Hepatocyte (in vitro differentiated cells): Measurements from ENCODE around the gene MRPL14. TPM values are rescaled to one million over a fixed set of nuclear protein-coding genes. Genes with fewer than 3 reads are reported as not detected.
"Not testable (repeated sequence)": the region's sequence is repeated elsewhere in the genome, so short reads cannot be mapped to it uniquely, and the experiment has no call there.

ENCODE experiments used
- DNase-seq: peaks from one replicate; pipeline ENCODE4 v3.0.0-alpha.2; 2016; ENCODE audit warnings: low spot score
- H2AFZ ChIP-seq: fragments of 200-600 bp; sonication (generic); 2 replicates; pipeline ENCODE4 v1.6.0; 2016; ENCODE audit warnings: antibody characterized with exemption, mild to moderate bottlenecking
- H3K27ac ChIP-seq: fragments of 200-600 bp; sonication (generic); 2 replicates; pipeline ENCODE4 v1.5.1; 2016; ENCODE audit warnings: mild to moderate bottlenecking
- H3K27me3 ChIP-seq: fragments of 200-600 bp; sonication (generic); 2 replicates; pipeline ENCODE4 v1.6.1; 2016
- H3K36me3 ChIP-seq: fragments of 200-600 bp; sonication (generic); replicated peaks from 2 replicates; pipeline ENCODE4 v1.5.1; 2016; ENCODE audit warnings: low read depth; ENCODE audit not compliant: insufficient read depth
- H3K4me1 ChIP-seq: fragments of 200-600 bp; sonication (generic); 2 replicates; pipeline ENCODE4 v1.5.1; 2016; ENCODE audit warnings: mild to moderate bottlenecking, moderate library complexity; ENCODE audit not compliant: insufficient read depth
- H3K4me2 ChIP-seq: fragments of 200-600 bp; sonication (generic); 2 replicates; pipeline ENCODE4 v1.6.0; 2016
- H3K4me3 ChIP-seq: fragments of 200-600 bp; sonication (generic); 2 replicates; pipeline ENCODE4 v1.5.1; 2016; ENCODE audit warnings: mild to moderate bottlenecking
- H3K79me2 ChIP-seq: fragments of 200-600 bp; sonication (generic); 2 replicates; pipeline ENCODE4 v1.6.0; 2017; ENCODE audit warnings: mild to moderate bottlenecking
- H3K9me2 ChIP-seq: fragments of 200-600 bp; sonication (generic); replicated peaks from 2 replicates; pipeline ENCODE4 v1.6.0; 2017; ENCODE audit warnings: mild to moderate bottlenecking; ENCODE audit not compliant: insufficient read depth
- H3K9me3 ChIP-seq: fragments of 200-600 bp; sonication (generic); 2 replicates; pipeline ENCODE4 v1.5.1; 2016; ENCODE audit warnings: low read depth, mild to moderate bottlenecking
- H4K20me1 ChIP-seq: fragments of 200-600 bp; sonication (generic); 2 replicates; pipeline ENCODE4 v1.6.0; 2016; ENCODE audit warnings: mild to moderate bottlenecking; ENCODE audit not compliant: insufficient read depth, poor library complexity, severe bottlenecking
- EZH2 ChIP-seq: fragments of 200-600 bp; sonication (generic); IDR thresholded peaks from 2 replicates; pipeline ENCODE4 v1.6.1; 2016; ENCODE audit warnings: antibody characterized with exemption, mild to moderate bottlenecking, borderline replicate concordance
- EZH2phosphoT487 ChIP-seq: fragments of 200-600 bp; sonication (generic); IDR thresholded peaks from one replicate; pipeline ENCODE4 v1.6.1; 2018; ENCODE audit warnings: antibody characterized with exemption, mild to moderate bottlenecking, low read depth, moderate library complexity; ENCODE audit not compliant: unreplicated experiment, severe bottlenecking
- WGBS: methylation state at CpG from one replicate; pipeline ENCODE4 v1.1.6; 2016; ENCODE audit warnings: low lambda C conversion rate; ENCODE audit errors: missing lambda C conversion rate; 5-methylcytosine and 5-hydroxymethylcytosine counted together
- polyA plus RNA-seq: library from polyadenylated mRNA; unstranded; fragments of >200 nt; fragmentation: Nextera tagmentation; extraction: Ambion mirVana; gene quantifications from 2 replicates; pipeline ENCODE4 v1.2.1, GENCODE V29; 2016
- total RNA-seq: library from RNA; depleted of rRNA; stranded (reverse); fragments of >200 nt; gene quantifications from 2 replicates; pipeline ENCODE4 v1.2.3, GENCODE V29; 2014
- TF ChIP-seq, protein P1 (sequence below): fragments of 200-600 bp; sonication (generic); IDR thresholded peaks from 2 replicates; pipeline ENCODE4 v1.5.1; 2016; ENCODE audit warnings: antibody characterized with exemption, mild to moderate bottlenecking; ENCODE audit not compliant: poor library complexity

The MRPL14 gene
- total and polyA plus RNA-seq, 2 experiments from 2014 or later: 58.3 to 124 TPM

DNA sequence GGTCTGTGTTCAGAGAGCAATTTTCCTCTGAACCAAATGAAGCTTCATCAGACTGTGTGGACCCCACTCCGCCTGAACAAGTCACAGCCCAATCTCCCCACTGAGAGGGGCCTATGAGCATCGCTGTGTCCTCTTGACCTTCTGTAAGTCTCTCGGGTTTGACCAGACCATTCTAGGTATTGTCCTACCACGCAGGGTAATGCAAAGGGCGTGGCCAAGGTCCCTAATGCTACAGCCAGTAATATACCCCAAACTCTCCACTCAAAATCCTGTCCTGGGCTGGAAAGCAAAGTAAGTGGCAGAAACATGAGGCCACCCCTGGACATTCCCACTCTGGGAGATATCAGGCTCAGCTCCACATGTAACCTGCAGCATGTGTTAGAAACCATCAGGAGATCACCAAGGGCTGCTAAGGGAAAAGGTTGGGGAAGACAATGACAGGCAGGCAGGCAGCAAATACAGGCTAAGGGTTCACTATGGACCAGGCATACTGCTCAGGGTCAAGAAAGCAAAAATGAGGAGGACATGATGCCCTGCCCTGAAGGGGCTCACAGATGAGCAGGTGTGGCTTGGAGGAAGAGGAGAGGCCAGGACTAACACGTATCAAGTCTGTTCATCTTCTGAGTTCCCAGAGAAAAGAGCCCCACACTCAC, 33.4 kb downstream of the MRPL14 start:
- H3K4me3 ChIP-seq: no peak overlapping the region
- no peaks in the 10 kb centered on the region for H3K9me2 ChIP-seq
- H3K4me2 ChIP-seq: no peak overlapping the region
- H3K27ac ChIP-seq: peak overlapping the region; percentile 71
- no peaks in the 10 kb centered on the region for H3K79me2 ChIP-seq
- H2AFZ ChIP-seq: no peak overlapping the region
- peaks cover 16% of the 10 kb centered on the region for H3K4me1 ChIP-seq
- TF ChIP-seq EZH2: no peak
- no peak for TF ChIP-seq EZH2phosphoT487
- TF ChIP-seq, protein P1, sequence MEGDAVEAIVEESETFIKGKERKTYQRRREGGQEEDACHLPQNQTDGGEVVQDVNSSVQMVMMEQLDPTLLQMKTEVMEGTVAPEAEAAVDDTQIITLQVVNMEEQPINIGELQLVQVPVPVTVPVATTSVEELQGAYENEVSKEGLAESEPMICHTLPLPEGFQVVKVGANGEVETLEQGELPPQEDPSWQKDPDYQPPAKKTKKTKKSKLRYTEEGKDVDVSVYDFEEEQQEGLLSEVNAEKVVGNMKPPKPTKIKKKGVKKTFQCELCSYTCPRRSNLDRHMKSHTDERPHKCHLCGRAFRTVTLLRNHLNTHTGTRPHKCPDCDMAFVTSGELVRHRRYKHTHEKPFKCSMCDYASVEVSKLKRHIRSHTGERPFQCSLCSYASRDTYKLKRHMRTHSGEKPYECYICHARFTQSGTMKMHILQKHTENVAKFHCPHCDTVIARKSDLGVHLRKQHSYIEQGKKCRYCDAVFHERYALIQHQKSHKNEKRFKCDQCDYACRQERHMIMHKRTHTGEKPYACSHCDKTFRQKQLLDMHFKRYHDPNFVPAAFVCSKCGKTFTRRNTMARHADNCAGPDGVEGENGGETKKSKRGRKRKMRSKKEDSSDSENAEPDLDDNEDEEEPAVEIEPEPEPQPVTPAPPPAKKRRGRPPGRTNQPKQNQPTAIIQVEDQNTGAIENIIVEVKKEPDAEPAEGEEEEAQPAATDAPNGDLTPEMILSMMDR: no peak
- WGBS: 91% methylated on average over 6 of the region's 6 CpGs
- H3K36me3 ChIP-seq: no peaks in the 10 kb centered on the region
- no peaks in the 10 kb centered on the region for H3K9me3 ChIP-seq
- no peaks in the 10 kb centered on the region for H4K20me1 ChIP-seq
- H3K27me3 ChIP-seq: no peaks in the 10 kb centered on the region
- DNase-seq: no peak

DNA sequence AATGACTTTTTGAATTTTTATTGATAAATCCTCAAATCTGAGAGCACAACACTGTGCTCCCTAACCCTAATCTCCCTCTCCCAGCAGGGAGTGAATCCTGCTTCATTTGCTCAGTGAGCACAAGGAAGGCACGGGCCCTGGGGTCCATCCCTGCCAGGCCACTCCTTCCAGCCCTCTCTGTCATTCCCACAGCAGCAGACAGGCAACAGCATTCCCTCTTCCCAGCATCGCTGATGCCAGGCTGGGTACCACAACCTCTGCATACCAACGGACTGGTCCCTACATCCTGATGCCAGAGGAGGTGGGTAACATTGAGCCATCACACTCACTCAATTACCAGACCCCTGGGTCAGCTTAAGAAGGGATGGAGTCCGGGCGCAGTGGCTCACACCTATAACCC, 34.2 kb downstream of the MRPL14 start:
- no peak for TF ChIP-seq EZH2
- TF ChIP-seq, protein P1: no peak
- no peak for TF ChIP-seq EZH2phosphoT487
- Histone ChIP-seq H3K27me3 (no peaks in the 10 kb centered on the region), H3K9me2 (no peaks in the 10 kb centered on the region), H3K4me1 (peaks cover 16% of the 10 kb centered on the region), H3K36me3 (no peaks in the 10 kb centered on the region), H2AFZ (no peak overlapping the region), H3K27ac (no peak overlapping the region), H3K79me2 (no peaks in the 10 kb centered on the region), H3K4me2 (no peak overlapping the region), H3K4me3 (no peak overlapping the region), H3K9me3 (no peaks in the 10 kb centered on the region), H4K20me1 (no peaks in the 10 kb centered on the region)
- 92% methylated on average over 5 of the region's 5 CpGs for WGBS
- no peak for DNase-seq

DNA sequence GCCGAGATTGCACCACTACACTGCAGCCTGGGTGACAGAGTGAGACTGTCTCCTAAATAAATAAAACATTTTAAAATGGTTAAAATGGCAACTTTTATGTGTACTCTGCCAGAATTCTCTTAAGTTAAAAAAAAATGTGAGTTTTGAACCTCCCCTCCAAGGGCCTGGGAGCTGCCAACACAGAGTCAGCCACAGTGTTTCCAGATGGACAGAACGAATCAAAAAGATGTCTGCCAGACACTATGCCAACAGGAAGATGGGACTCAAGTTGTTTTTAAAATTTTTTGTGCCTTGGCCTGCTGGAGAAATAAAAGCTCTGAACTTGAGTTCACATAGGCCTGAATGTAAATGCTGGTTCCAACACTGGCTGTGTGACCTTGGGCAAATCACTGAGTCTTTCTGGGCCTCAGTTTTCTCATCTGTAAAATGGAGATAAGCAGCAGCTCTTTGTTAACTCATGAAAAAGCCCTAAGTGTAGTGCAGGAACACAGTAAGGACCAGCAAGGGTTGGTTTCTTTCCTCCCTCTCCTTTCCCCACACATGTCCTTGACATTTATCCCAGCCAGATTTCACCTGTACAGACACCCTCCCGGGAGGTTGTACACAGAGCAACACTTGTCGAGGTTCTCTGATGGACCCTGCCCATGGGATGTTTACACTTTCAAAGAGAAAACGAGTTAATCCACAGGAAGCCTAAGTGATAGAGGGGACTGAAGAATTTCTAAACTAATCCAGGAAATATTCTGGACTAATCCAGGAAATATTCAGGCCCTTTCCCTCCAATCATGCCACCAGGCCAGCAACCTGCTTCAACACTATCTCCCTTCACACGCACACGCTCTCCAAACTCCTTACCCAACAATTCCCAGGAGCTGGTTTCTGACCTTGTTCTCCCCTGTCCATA, 35.0 kb downstream of the MRPL14 start:
- no peak overlapping the region for H3K4me2 ChIP-seq
- no peak for TF ChIP-seq EZH2phosphoT487
- no peak for TF ChIP-seq EZH2
- TF ChIP-seq, protein P1: no peak
- no peaks in the 10 kb centered on the region for H3K27me3 ChIP-seq
- no peaks in the 10 kb centered on the region for H3K9me3 ChIP-seq
- no peaks in the 10 kb centered on the region for H3K9me2 ChIP-seq
- H3K4me3 ChIP-seq: no peak overlapping the region
- peaks cover 16% of the 10 kb centered on the region for H3K4me1 ChIP-seq
- peak overlapping the region; percentile 23 for H3K27ac ChIP-seq
- no peaks in the 10 kb centered on the region for H3K79me2 ChIP-seq
- H2AFZ ChIP-seq: no peak overlapping the region
- H4K20me1 ChIP-seq: no peaks in the 10 kb centered on the region
- 82% methylated on average over 7 of the region's 7 CpGs for WGBS
- no peaks in the 10 kb centered on the region for H3K36me3 ChIP-seq
- no peak for DNase-seq

DNA sequence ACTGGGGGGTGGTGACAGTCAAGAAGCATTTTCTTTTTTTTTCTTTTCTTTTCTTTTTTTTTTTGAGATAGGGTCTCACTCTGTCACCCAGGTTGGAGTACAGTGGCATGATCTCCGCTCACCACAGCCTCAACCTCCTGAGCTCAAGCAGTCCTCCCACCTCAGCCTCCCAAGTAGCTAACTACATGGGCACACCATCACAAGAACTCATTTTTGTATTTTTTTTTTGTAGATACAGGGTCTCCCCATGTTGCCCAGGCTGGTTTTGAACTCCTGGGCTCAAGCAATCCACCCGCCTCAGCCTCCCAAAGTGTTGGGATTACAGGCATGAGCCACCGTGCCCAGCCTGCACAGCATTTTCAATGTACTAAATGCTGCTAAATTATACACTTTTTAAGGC, 35.9 kb downstream of the MRPL14 start:
- not testable (repeated sequence) for H3K79me2 ChIP-seq, H3K27ac ChIP-seq, H3K27me3 ChIP-seq, H3K9me2 ChIP-seq, H4K20me1 ChIP-seq, H2AFZ ChIP-seq, DNase-seq, H3K9me3 ChIP-seq, H3K4me2 ChIP-seq, H3K4me3 ChIP-seq, H3K36me3 ChIP-seq
- 91% methylated on average over 3 of the region's 3 CpGs for WGBS
- peaks cover 16% of the 10 kb centered on the region for H3K4me1 ChIP-seq
